GM19099 (cell line): ENCODE measurements around the gene ADGRF1.

Experiments used
- POLR2A ChIP-seq: IDR thresholded peaks from 3 replicates; pipeline ENCODE4 v1.6.1; 2011; ENCODE audit warnings: low read depth; ENCODE audit not compliant: insufficient read length; ENCODE audit errors: extremely low read depth

ADGRF1 gene

GRCh38 chr6:46973029-46973428 is 69.1 kb downstream of the ADGRF1 start:
- no peak for TF ChIP-seq POLR2A

GRCh38 chr6:46972531-46972930 is 69.6 kb downstream of the ADGRF1 start:
- TF ChIP-seq POLR2A = no peak

GRCh38 chr6:46969206-46969605 is 72.9 kb downstream of the ADGRF1 start:
- no peak for TF ChIP-seq POLR2A

- no peak for TF ChIP-seq POLR2A
Observed at GRCh38 chr6:46967826-46968349, 74.2 kb downstream of the ADGRF1 start.

- no peak for TF ChIP-seq POLR2A
Observed at GRCh38 chr6:46964716-46965519, 77.2 kb downstream of the ADGRF1 start.

- no peak for TF ChIP-seq POLR2A
Observed at GRCh38 chr6:46963626-46964025, 78.5 kb downstream of the ADGRF1 start.

- no peak for TF ChIP-seq POLR2A
Observed at GRCh38 chr6:46963039-46963438, 79.1 kb downstream of the ADGRF1 start.

- TF ChIP-seq POLR2A = no peak
Observed at GRCh38 chr6:46961711-46962110, 80.4 kb downstream of the ADGRF1 start.

- TF ChIP-seq POLR2A = no peak
Observed at GRCh38 chr6:46961232-46961631, 80.9 kb downstream of the ADGRF1 start.

GRCh38 chr6:46959419-46959818 is 82.7 kb downstream of the ADGRF1 start:
- no peak for TF ChIP-seq POLR2A

GRCh38 chr6:46956409-46956808 is 85.7 kb downstream of the ADGRF1 start:
- TF ChIP-seq POLR2A = no peak

GRCh38 chr6:46954837-46955451 is 87.2 kb downstream of the ADGRF1 start:
- no peak for TF ChIP-seq POLR2A

- no peak for TF ChIP-seq POLR2A
Observed at GRCh38 chr6:46953921-46954320, 88.2 kb downstream of the ADGRF1 start.

GRCh38 chr6:46949632-46950280 is 92.4 kb downstream of the ADGRF1 start:
- TF ChIP-seq POLR2A = no peak

- TF ChIP-seq POLR2A = no peak
Observed at GRCh38 chr6:46948699-46949098, 93.4 kb downstream of the ADGRF1 start.
